ENCODE data around the gene UBAC2.
"Not testable (repeated sequence)": the region's sequence is repeated elsewhere in the genome, so short reads cannot be mapped to it uniquely, and the experiment has no call there.

UBAC2 gene

GRCh38 chr13:99378985-99379733 lies 178.5 kb downstream of the UBAC2 start:
- no peak for DNase-seq (ENCODE audit: low read depth)

GRCh38 chr13:99379856-99380801 lies 179.5 kb downstream of the UBAC2 start:
- no peak for DNase-seq (ENCODE audit: low read depth)

- DNase-seq (ENCODE audit: low read depth), result no peak
These were observed 180.4 kb downstream of the UBAC2 start for GRCh38 chr13:99380921-99381645.

- DNase-seq (ENCODE audit: low read depth), result no peak
These were observed 181.1 kb downstream of the UBAC2 start for GRCh38 chr13:99381766-99382165.

- no peak for DNase-seq (ENCODE audit: low read depth)
These were observed 181.9 kb downstream of the UBAC2 start for GRCh38 chr13:99382428-99383133.

- DNase-seq (ENCODE audit: low read depth), result no peak
These were observed 182.9 kb downstream of the UBAC2 start for GRCh38 chr13:99383511-99383921.

GRCh38 chr13:99383946-99384345 lies 183.3 kb downstream of the UBAC2 start:
- DNase-seq (ENCODE audit: low read depth), result no peak

GRCh38 chr13:99384468-99384867 lies 183.8 kb downstream of the UBAC2 start:
- no peak for DNase-seq (ENCODE audit: low read depth)

- DNase-seq (ENCODE audit: low read depth), result no peak
These were observed 184.5 kb downstream of the UBAC2 start for GRCh38 chr13:99385161-99385560.

- DNase-seq (ENCODE audit: low read depth), result no peak
These were observed 185.3 kb downstream of the UBAC2 start for GRCh38 chr13:99385940-99386339.

- no peak for DNase-seq (ENCODE audit: low read depth)
These were observed 185.8 kb downstream of the UBAC2 start for GRCh38 chr13:99386495-99386894.

- no peak for DNase-seq (ENCODE audit: low read depth)
These were observed 186.5 kb downstream of the UBAC2 start for GRCh38 chr13:99386911-99387788.

- DNase-seq (ENCODE audit: low read depth), result no peak
These were observed 187.8 kb downstream of the UBAC2 start for GRCh38 chr13:99388334-99388923.

- not testable (repeated sequence) for DNase-seq (ENCODE audit: low read depth)
These were observed 188.4 kb downstream of the UBAC2 start for GRCh38 chr13:99389094-99389493.

- no peak for DNase-seq (ENCODE audit: low read depth)
These were observed 189.1 kb downstream of the UBAC2 start for GRCh38 chr13:99389520-99390304.

GRCh38 chr13:99390601-99391000 lies 189.9 kb downstream of the UBAC2 start:
- DNase-seq (ENCODE audit: low read depth), result no peak

- DNase-seq (ENCODE audit: low read depth), result no peak
These were observed 191.3 kb downstream of the UBAC2 start for GRCh38 chr13:99391781-99392469.

- no peak for DNase-seq (ENCODE audit: low read depth)
These were observed 191.9 kb downstream of the UBAC2 start for GRCh38 chr13:99392470-99393135.

Data from GM04503 (cell line).